Measurements from ENCODE around the gene MRTFB.
"Not testable (repeated sequence)": the region's sequence is repeated elsewhere in the genome, so short reads cannot be mapped to it uniquely, and the experiment has no call there.

The MRTFB gene

DNA sequence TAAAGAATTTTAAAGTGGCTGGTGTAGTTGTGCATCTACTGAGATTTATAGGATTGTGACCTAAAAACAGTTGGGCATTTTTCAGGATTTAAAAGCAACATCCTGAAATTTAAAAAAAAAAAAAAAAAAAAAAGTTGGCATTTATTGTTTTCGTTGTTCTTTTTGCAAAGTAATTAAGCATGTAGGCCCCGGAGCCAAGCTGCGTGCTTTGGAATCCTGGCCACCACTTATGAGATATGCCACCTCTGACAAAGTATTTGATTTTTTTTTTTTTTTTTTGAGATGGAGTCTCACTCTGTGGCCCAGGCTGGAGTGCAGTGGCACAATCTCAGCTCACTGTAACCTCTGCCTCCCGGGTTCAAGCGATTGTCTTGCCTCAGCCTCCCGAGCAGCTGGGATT, 112.8 kb downstream of the MRTFB start:
- DNase-seq (ENCODE audit: low spot score): not testable (repeated sequence)

DNA sequence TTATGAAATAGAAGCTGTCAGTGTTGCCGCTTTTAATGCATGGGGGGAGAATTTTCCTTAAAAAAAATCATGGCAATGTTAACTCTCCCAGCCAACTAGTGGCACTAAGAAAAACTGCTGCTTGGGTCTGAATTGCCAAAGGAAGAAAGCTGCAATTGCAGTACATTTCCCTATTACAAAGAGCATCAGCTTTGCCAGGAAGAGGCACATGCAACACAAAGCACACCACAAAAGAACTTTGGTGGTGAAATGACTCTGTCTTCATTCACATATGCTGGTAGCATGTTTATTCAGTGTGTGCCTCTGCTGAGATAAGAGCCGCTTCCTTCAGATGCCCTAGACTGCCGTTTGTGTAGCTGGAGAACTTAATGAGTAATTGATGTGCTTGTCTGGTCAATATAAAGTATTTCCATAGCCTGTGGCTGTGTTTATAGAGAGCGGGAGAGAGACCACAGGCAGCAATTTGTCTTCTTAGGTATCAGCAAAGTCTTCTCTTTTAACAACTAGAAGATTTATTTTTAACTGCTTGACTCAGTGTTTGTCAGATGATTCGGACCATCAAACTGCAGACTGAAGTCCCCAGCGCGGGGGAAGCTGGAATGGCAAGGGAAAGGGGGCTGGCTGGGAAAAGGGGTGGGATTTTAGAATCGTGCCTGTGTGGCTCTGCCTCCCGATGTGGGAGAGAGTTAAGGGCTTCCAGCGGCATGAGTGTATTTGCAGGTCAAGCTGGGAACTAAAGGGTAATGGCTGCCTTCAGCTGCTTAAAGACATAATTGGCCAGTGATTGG, 115.1 kb downstream of the MRTFB start:
- peak; percentile 65 for DNase-seq (ENCODE audit: low spot score)

DNA sequence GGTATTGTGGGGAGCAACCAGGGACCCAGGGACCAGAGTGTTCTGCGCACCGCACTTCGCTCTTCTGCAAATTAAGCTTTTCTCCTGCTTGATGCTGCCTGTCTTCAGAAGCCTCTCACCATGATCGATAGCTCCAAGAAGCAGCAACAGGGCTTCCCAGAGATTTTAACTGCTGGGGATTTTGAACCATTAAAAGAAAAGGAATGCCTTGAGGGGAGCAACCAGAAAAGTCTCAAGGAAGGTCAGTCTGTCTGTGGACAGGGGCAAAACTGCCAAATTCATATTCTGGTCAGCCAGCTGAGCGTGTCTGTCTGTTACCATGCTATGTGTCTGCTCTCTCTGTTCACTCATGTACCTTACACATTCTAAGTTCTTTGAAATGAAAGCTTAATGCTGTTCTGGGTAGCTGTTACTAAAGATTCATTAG, 115.7 kb downstream of the MRTFB start:
- no peak for DNase-seq (ENCODE audit: low spot score)

DNA sequence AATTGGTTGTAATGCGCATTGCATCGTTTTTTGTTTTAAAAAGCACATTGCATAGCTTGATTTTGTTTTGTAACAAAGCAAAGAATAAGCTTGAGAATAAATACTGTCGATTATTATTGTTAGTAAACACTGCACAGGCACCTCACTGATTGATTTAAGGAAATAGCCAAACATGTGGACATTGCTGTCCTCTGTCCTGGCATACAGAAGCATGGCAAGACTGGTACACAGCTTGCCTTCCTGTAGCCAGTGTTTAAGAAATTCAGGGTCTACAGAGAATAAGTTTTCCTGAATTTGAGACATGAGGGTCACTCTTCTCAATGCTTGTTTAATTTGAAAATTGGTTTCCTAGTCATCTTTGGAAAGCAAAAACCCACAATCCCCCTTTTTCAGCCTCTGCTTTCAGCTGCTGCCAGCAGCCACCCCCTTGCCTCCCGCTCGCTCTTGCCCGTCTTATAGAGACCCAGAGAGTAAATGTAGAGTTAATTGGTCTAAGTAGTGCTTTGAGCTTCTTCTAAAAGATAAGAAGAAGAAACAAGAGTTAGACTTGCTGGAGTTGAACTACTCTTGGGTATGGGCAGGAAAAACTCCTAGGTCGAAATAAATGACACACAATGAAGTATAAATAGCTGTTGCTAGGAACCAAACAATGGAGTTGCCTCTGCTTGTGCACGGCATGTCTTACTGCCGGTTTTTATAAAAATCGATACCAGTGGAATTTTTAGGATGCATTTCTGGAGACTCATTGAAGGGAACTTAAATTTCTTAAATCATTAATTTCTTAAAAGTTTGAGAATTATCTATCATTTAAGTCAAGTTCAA, 116.6 kb downstream of the MRTFB start:
- DNase-seq (ENCODE audit: low spot score): no peak

DNA sequence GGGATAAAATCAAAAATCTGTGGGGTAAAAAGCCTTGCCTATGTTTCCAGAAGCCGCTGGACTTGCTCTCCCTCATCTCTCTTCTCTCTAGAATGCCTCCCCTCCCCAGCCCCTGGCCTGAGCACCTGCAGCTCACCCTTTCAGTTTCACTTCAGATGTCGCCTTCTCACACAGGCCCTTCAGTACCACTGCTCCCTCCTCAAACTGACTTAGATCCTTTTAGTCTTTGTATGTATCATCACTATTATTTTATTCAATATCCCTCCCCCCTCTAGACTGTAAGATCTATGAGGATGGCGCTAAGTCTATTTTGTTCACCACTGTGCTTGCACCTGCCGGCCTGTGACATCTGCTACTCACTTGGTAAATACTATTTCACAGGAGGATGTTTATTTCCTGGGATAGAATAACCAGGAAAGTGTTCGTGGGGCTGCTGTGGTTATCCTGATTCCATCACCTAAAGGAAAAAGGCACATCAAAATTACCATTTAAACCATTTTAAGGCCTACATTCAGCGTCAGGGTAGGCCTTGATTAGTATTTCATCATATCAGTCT, 122.3 kb downstream of the MRTFB start:
- no peak for DNase-seq (ENCODE audit: low spot score)

DNA sequence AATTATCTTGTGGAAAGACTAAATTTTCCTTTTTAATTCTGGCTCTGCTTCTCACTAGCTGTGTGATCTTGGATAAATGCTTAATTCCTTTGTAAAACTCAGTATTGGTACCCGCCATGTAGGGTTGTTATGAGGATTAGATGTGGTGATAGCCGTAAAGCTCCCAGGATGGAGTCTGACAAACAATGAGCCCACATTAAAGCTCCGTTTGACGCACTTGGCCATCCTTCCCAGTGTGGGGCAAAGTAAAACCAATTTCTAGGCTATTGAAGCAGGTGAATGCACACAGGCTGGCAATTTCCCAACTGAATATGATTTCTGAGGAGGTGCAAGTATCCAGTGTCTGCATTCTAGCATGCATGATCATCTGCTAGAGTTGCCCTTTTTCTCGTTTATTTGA, 123.6 kb downstream of the MRTFB start:
- DNase-seq (ENCODE audit: low spot score): no peak

DNA sequence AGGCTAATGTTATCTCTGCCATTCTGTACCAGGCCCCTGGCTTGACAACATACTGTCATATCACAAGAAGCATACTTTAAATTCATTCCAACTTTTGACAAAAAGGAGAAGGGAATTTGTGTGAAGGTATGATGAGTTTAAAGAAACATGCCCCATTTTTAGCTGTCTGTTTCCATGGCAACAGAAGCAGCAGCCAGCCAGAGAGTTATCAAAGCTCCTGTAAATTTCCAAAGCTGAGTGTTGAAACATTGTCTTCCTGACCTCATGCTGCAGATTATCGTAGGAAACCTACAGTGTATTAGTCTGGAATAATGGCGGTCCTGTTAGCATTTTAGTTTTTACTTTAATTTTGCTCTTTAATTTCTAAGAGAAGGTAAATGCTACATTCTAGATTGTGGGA, 124.9 kb downstream of the MRTFB start:
- DNase-seq (ENCODE audit: low spot score): peak; percentile 76

DNA sequence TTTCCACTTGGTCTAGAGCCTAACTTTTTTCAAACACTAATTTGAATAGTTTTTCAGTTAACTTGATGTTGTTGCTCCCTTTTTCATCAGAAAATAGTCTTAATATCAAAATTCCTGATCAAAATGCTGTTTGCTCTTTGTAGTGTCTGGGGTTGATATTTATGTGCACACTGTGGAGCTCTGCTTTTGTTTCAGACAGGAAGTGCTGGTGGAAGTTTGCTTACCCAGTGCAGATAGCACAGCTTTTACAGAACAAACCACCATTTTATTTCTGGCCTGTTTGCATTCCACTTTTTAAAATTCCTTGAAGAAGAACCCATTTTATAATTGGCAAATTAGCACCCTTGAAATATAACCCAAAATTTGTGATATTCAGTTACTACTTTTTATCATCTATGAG, 125.4 kb downstream of the MRTFB start:
- DNase-seq (ENCODE audit: low spot score): no peak

DNA sequence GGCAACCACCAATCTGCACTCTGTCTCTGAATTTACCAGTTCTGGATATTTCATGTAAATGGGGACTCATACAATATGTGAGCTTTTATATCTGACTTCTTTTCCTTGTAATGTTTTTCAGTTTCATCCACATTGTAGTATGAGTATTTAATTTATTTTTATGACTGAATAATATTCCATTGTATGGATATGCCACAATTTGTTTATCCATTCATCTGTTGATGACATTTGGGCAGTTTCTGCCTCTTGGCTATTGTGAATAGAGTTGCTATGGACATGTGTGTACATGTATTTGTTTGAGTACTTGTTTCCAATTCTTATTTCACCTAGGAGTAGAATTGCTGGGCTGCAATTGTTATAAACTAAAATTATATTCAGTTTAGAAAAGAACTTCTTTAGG, 126.9 kb downstream of the MRTFB start:
- no peak for DNase-seq (ENCODE audit: low spot score)

DNA sequence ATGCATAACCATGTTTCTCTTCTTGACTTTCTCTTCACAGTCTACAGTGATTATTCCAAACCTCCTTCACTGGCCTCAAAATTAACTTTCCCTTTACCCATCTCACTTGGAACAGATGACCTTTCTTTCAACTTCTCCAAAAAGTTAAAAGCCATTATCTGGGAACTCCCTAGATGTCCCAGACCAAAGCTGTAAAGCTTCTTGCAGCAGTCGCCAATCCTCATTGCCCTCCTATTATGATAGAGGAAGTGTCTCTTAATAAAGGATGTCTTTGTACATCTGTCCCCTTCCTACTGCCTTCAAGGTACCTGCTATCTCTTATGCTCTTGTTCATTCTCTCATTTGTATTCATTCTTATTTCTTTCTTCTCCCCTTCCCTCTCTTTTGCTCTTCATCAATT, 127.5 kb downstream of the MRTFB start:
- no peak for DNase-seq (ENCODE audit: low spot score)

DNA sequence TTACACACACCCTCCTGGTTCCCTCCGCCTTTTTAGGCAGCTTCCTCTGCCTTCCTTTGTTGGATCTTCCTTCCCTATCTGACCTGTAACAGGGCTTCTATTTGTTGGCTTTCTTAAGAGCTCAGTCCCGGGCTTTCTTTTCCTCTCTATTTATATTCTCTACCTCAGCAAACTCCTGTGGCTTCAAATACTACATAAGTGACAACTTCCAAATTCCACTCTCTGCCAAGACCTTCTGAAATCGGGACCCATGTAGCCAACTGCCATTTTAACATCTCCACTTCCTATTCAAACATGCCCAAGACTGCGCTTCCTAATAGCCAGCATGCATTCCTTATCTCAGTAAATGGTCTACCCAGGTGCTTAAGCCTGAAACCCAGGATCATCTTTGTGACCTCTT, 128.1 kb downstream of the MRTFB start:
- no peak for DNase-seq (ENCODE audit: low spot score)

DNA sequence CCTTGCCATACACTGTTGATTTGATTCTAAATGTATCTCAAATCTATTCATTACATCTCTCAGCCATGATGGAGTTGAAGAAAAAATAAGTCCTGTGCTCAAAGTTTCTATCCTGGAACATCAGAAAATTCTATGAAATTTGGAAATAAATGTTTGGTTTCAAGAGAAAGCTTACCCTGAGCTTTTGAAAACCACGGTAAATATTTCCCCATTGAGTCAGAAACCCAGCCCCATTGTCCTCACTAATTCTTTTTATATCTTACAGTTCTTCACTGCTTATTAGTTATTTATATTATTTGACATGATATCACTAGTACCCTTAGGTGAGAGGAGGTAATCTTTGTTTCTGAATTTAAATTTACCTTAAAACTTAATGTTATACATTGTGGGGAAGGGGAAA, 128.5 kb downstream of the MRTFB start:
- DNase-seq (ENCODE audit: low spot score): no peak

DNA sequence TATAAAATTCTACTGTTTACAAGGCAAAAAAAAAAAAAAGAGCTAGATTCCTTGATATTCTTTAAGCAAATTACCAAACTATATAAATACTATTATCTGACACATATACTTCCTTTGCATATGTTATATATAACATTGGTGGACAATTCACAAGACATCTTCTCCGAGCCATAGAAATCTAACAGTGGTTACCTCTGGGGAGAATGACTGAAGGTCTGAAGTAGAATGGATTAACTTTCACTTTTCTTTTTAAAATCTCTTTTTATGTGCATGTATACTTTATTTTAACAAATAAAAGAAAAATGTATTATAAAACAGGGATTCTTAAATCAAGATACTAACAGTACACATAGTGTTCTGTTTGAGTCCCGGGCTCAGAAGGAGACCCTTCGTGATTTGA, 131.0 kb downstream of the MRTFB start:
- DNase-seq (ENCODE audit: low spot score): no peak

DNA sequence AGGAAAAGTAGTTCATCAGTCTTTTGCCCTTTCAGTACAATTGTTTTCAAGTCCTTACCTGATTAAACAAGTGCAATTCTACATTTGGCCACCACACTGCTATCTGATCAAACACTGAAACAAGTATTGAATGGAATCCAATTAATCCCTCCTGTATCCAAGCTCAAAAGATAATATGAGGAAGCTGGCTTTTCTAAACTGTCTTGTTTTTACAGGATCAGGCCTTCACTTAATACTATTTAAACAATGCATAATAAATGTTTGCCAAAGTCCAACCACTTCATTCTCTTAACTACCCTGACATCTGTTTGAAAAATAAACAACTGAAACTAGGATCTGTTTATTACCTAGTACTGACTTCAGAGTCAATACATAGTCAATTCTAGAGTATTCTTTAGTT, 131.6 kb downstream of the MRTFB start:
- DNase-seq (ENCODE audit: low spot score): no peak

DNA sequence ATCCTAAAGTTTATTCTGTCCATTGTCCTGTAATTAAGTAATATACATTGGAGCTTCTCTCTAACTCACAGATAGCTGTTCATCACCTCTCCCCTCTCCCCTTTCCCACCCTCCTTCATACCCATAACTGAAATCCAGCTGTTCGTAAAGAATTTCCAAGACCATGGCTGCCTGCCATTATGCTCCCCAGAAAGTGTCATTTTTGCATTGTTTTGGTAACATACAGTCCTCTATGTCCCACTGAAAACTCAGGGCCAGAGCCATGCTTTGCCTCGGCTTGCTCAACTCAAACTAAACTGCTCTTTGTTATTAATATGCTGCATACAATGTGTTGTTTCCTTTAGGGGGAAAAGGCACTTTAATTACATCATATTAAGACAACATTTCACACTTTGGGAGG, 132.0 kb downstream of the MRTFB start:
- DNase-seq (ENCODE audit: low spot score): no peak

DNA sequence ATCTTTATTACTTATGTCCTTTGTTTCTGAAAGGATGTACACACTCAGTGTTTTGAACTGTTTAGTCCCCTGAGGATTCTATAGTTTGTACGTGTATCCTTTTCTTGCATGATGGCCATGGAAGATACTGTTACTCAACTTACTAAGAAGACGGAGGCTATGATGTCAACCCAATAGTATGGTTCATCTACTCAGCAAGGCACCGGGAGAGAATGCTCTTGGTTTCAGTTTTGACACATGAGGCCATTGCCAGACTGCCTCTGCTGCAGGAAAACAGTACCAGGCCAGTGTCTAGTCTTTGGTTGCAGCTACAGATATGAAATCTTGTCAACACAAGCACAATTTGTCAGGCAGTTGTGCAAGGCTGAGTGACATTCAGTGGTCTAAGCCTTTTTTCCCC, 134.5 kb downstream of the MRTFB start:
- DNase-seq (ENCODE audit: low spot score): no peak

DNA sequence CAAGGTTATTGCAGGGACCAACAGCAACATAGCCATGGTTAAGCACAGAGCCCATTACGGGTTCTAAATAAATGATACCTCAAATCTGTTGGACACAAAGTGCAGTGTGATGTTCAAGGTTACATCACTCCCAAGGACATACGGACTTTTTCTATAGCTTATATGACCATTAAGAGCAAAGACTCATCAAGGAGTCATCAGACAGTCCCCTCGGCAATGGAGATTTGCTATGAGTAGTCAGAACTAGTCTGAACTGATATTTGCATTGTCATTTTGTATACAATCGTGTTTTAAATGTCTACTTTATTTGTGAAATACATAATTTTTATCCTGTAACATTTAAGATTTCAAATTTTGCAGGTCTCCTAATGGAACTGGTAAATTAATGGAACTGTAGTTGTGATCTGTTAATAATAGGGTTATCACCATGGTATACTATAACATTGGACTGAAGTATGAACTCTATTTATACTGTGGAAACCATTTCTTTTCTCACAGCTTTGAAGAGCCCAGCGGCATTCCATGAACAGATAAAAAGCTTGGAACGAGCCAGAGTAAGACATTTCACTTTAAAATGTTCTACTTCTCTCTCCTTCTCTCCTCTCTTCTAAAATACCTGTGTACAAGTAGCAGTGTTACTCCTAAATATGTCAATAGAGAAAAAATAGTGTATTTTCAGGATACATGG, 140.9 kb downstream of the MRTFB start:
- no peak for DNase-seq (ENCODE audit: low spot score)

DNA sequence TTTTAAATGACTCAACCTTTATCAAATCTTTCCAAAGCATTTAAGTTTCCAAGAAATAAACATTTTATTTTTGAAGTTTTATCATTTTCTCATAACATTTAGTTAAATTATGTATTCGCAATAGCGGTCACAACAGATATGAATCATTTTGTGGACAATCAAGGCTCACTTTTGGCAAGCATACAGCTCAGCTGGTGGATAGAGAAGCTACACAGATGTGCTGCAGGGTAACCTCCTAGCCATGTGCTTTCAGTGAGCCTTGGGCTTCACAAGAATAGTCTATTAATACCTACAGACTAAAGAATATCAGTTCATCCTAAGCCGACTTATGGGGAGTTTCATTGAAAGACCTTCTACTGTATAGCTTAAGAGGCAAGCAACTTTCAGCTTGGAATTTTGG, 144.8 kb downstream of the MRTFB start:
- no peak for DNase-seq (ENCODE audit: low spot score)

DNA sequence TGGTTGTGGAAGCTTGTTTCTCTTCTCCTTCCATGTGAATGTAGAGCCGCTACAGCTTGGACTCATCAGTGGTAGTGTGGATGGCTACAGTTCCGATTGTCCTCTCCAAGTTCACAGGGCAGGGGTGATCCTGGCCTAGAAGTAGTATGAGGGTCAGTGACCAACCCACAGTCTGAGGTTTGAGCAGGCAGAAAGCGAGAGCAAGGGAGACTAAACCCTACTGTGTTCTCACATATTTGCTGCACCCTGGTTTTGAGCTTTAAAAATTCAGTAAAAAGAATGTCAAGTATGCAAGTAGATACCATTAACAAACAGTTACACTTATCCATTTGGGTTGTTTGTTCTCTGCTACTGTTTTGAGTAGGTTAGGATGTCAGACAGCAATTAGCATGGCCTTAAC, 148.9 kb downstream of the MRTFB start:
- DNase-seq (ENCODE audit: low spot score): no peak

DNA sequence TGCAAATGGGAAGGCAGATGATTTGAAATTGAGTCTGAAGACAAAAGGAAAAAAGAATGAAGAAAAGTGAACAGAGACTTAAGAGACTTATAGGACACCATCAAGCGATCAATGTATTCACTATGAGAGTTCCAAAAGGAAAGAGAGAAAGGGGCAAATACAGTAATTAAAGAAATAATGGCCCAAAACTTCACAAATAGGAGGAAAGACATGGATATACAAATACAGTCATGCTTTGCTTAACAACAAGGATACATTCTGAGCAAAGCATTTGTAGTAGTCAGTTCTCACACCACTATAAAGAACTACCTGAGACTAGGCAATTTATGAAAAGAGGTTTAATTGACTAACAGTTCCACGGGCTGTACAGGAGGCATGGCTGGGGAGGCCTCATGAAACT, 152.5 kb downstream of the MRTFB start:
- DNase-seq (ENCODE audit: low spot score): no peak

DNA sequence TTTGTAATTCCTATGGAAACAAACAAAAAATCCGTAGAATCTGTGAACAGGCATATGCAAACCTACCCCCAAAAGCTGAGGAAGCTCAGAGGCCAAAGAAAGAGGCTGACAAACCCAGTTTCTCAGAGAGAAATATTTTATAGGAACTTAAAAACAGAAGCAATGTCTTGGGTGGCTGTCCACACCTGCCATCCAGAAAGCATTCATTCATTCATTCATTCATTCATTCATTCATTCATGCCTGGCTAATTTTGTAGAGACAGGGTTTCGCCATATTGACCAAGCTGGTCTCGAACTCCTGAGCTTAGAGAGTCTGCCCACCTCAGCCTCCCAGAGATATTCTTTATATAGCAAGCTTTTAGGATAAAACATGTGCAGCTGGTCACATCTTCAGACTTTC, 154.3 kb downstream of the MRTFB start:
- DNase-seq (ENCODE audit: low spot score): no peak

DNA sequence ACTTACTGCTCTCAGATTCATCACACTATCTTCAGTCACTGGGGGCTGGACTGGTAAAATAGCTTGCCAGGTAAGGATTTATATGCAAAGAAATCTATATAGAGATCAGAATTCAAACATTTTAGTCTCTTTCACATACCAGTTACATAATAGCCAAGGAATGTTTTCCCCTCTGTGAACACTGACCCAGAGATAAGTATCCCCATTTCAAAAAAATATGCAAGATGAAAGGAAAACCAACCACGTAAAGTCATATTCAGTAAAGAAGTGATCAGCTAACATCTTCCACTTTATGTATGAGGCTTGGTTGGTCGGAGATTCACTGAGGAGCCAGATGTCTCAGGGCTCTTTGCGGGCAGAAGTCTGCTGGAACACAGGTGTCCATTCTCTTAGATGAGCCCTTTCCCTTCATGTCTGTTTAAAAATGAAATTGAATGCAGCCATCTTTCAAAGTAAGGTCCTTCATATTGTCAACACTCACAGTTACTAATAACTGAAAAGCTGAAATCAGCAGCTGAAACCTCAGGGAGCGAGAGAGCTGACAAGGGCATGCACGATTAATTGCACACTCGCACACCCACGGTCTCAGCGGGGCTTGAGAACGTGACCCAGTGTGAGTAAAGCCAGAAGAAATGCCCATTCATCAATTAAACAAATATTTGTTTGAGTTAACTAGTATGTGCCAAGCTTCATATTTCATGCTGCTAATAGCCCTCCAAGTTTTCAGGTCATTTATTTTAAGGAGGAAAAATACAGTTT, 161.2 kb downstream of the MRTFB start:
- DNase-seq (ENCODE audit: low spot score): no peak

Measured in putamen (tissue), 1 donor.